ENCODE data around the gene PDZD4. TPM values are rescaled to one million over a fixed set of nuclear protein-coding genes. Genes with fewer than 3 reads are reported as not detected.

The PDZD4 gene
- total and polyA plus RNA-seq, 9 of the 15 experiments (the other 6 are each of a cell fraction or from before 2014, with no cell fraction given), result 0.05 to 0.38 (median 0.07) TPM; not detected in 5

- TF ChIP-seq ARID2 (IDR thresholded peaks at IDR 0.05), result no peak
- TF ChIP-seq, protein P1, sequence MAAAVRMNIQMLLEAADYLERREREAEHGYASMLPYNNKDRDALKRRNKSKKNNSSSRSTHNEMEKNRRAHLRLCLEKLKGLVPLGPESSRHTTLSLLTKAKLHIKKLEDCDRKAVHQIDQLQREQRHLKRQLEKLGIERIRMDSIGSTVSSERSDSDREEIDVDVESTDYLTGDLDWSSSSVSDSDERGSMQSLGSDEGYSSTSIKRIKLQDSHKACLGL (CRISPR knock-in tag; IDR thresholded peaks at IDR 0.05; ENCODE audit: borderline replicate concordance, poor library complexity, severe bottlenecking), result no peak
- no peak for TF ChIP-seq ZNF408 (CRISPR knock-in tag; IDR thresholded peaks at IDR 0.05; ENCODE audit: low read depth)
- no peak for TF ChIP-seq MEIS2 (IDR thresholded peaks at IDR 0.05; ENCODE audit: partially characterized antibody)
- TF ChIP-seq MCM5 (IDR thresholded peaks at IDR 0.05; ENCODE audit: low read depth), result no peak
- TF ChIP-seq PHB (CRISPR knock-in tag; IDR thresholded peaks at IDR 0.05), result no peak
- 0 out of 2 replicates have a peak, but pooled peaks have one; percentile 25 for TF ChIP-seq ELF1 (tag; IDR thresholded peaks at IDR 0.05)
- 0 out of 2 replicates have a peak, but pooled peaks have one; percentile 33 for TF ChIP-seq RNF2 (IDR thresholded peaks at IDR 0.05)
- no peak for TF ChIP-seq HNRNPUL1 (IDR thresholded peaks at IDR 0.05; ENCODE audit: low read length)
- TF ChIP-seq HEY1 (CRISPR knock-in tag; IDR thresholded peaks at IDR 0.05; ENCODE audit: borderline replicate concordance), result no peak
- peak; percentile 40; the same call in 1 of the 2 replicates for TF ChIP-seq PHF8 (IDR thresholded peaks at IDR 0.05; ENCODE audit: borderline replicate concordance, low read length)
- TF ChIP-seq MIER1 (IDR thresholded peaks at IDR 0.05; ENCODE audit: low read depth), result no peak
- TF ChIP-seq ZBTB7A (IDR thresholded peaks at IDR 0.05; ENCODE audit: borderline replicate concordance, control insufficient read depth, low read depth, low read length), result peak; percentile 81; the same call in 1 of the 2 replicates
- peak; percentile 82 for TF ChIP-seq SMAD4 (CRISPR knock-in tag; conservative IDR thresholded peaks at IDR 0.05)
- no peak for TF ChIP-seq C11orf30 (IDR thresholded peaks at IDR 0.05; ENCODE audit: low read depth)
- TF ChIP-seq E2F8 (IDR thresholded peaks at IDR 0.05; ENCODE audit: low read depth, partially characterized antibody), result no peak
- TF ChIP-seq, protein P2, sequence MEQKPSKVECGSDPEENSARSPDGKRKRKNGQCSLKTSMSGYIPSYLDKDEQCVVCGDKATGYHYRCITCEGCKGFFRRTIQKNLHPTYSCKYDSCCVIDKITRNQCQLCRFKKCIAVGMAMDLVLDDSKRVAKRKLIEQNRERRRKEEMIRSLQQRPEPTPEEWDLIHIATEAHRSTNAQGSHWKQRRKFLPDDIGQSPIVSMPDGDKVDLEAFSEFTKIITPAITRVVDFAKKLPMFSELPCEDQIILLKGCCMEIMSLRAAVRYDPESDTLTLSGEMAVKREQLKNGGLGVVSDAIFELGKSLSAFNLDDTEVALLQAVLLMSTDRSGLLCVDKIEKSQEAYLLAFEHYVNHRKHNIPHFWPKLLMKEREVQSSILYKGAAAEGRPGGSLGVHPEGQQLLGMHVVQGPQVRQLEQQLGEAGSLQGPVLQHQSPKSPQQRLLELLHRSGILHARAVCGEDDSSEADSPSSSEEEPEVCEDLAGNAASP (IDR thresholded peaks at IDR 0.05), result no peak
- no peak for TF ChIP-seq MEF2D (tag; conservative IDR thresholded peaks at IDR 0.05; ENCODE audit: low read depth)
- TF ChIP-seq ZNF224 (CRISPR knock-in tag; IDR thresholded peaks at IDR 0.05), result no peak
- TF ChIP-seq ETV1 (tag; conservative IDR thresholded peaks at IDR 0.05; ENCODE audit: low read depth), result peak; percentile 95
- no peak for TF ChIP-seq PPARD (CRISPR knock-in tag; IDR thresholded peaks at IDR 0.05)
- no peak for TF ChIP-seq RBM17 (IDR thresholded peaks at IDR 0.05; ENCODE audit: borderline replicate concordance, low read depth, low read length)
- TF ChIP-seq NR3C1 (CRISPR knock-in tag; IDR thresholded peaks at IDR 0.05), result no peak
- TF ChIP-seq ZNF197 (CRISPR knock-in tag; IDR thresholded peaks at IDR 0.05; ENCODE audit: low read depth), result no peak
- TF ChIP-seq POLR2AphosphoS5 (IDR thresholded peaks at IDR 0.05; ENCODE audit: control insufficient read depth, insufficient read depth, low read depth, low read length), result peak; percentile 85
Measured at GRCh38 chrX:153765138-153766079, 64.9 kb downstream of the PDZD4 start (continued).

Data from K562 (cell line).